ENCODE data around the gene IGSF11. TPM values are rescaled to one million over a fixed set of nuclear protein-coding genes. Genes with fewer than 3 reads are reported as not detected.
"Not testable (repeated sequence)": the region's sequence is repeated elsewhere in the genome, so short reads cannot be mapped to it uniquely, and the experiment has no call there.

Gene IGSF11, protein sequence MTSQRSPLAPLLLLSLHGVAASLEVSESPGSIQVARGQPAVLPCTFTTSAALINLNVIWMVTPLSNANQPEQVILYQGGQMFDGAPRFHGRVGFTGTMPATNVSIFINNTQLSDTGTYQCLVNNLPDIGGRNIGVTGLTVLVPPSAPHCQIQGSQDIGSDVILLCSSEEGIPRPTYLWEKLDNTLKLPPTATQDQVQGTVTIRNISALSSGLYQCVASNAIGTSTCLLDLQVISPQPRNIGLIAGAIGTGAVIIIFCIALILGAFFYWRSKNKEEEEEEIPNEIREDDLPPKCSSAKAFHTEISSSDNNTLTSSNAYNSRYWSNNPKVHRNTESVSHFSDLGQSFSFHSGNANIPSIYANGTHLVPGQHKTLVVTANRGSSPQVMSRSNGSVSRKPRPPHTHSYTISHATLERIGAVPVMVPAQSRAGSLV
- 3.4 TPM for total RNA-seq

DNA sequence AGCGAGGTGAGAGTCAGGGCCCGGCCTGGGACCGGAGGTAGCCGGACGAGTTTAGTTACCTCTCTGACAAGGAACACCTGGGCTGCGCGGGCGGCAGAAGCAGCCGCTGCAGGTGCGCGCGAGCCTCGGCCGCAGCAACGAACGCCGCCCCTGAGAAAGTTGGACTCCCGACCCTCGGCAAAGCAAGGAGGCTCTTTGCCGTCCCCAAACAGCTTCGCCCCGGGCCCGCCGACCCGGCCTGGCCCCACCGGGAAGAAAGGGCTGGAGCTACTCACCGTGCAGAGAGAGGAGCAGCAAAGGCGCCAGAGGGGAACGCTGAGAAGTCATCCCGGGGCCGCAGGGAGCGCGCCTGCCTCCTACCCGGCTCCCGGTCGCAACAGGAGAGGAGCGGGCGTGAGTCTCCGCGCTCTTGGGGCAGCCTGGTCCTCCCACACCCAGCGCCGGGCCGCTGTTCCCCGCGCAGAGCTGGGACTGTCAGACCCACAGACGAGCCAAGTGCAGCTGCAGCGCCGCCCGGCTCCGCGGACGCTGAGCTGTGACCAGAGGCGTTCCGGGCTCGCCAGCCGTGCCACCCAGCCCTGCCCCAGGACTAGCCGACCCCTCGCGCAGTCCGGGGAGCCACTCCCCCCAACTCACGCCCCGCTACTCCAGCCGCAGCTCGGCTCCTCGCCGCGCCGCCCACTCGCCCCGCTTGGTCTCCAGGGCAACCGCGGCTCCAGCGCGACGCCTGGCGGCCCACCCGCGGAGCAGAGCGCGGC lies at the start of gene IGSF11:
Gene IGSF11, minus strand, starts transcription at position 591 of the 758 bp plus-strand sequence. Its CDS starts 264 bp downstream, at position 327.
- H3K9me3 ChIP-seq: no peaks in the 10 kb centered on the region
- intact Hi-C loops (cut with DNase I): no loop called here
- TF ChIP-seq, protein P1, sequence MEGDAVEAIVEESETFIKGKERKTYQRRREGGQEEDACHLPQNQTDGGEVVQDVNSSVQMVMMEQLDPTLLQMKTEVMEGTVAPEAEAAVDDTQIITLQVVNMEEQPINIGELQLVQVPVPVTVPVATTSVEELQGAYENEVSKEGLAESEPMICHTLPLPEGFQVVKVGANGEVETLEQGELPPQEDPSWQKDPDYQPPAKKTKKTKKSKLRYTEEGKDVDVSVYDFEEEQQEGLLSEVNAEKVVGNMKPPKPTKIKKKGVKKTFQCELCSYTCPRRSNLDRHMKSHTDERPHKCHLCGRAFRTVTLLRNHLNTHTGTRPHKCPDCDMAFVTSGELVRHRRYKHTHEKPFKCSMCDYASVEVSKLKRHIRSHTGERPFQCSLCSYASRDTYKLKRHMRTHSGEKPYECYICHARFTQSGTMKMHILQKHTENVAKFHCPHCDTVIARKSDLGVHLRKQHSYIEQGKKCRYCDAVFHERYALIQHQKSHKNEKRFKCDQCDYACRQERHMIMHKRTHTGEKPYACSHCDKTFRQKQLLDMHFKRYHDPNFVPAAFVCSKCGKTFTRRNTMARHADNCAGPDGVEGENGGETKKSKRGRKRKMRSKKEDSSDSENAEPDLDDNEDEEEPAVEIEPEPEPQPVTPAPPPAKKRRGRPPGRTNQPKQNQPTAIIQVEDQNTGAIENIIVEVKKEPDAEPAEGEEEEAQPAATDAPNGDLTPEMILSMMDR (IDR thresholded peaks at IDR 0.05): no peak
- no peak for TF ChIP-seq POLR2A (IDR thresholded peaks at IDR 0.05)
- no peak within 1 kb of the TSS for H3K27ac ChIP-seq
- H3K27me3 ChIP-seq: no peaks in the 10 kb centered on the region
- no peaks in the 10 kb centered on the region for H3K36me3 ChIP-seq
- H3K4me1 ChIP-seq: peaks cover 6% of the 10 kb centered on the region
- DNase-seq (ENCODE audit: extremely low spot score in 2 of 2): no peak
- peak within 1 kb of the TSS; percentile 43 to 46 for H3K4me3 ChIP-seq

DNA sequence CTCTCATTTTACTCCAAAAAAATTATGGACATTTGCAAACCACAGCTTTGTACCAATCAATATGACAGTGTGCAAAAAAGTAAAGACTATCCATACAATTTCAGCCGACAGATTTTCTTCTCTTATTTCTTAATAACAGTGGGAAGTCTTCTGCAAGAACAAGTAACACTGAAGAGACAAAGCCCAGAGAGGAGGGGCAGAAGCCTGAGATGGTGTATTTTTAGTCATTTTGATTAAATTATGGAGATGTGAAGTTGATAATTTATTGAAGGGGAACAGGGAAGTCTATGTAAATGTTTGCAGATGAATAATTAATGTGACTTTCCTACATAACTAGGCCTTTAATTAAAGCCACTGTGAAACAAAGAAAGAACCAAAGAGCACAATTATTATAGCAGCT lies 45.7 kb upstream of the IGSF11 start:
- Histone ChIP-seq H3K36me3 (no peaks in the 10 kb centered on the region), H3K4me3 (no peak overlapping the region), H3K27me3 (no peaks in the 10 kb centered on the region), H3K4me1 (no peaks in the 10 kb centered on the region), H3K27ac (no peak overlapping the region), H3K9me3 (no peaks in the 10 kb centered on the region)
- DNase-seq (ENCODE audit: extremely low spot score in 2 of 2): no peak
- no peak for TF ChIP-seq POLR2A (IDR thresholded peaks at IDR 0.05)
- TF ChIP-seq, protein P1 (IDR thresholded peaks at IDR 0.05): no peak
- TF ChIP-seq POLR2AphosphoS5 (IDR thresholded peaks at IDR 0.05; ENCODE audit: insufficient read depth in 1 of 2, low read depth in 1 of 2): no peak
- intact Hi-C loops (cut with DNase I): no loop called here

DNA sequence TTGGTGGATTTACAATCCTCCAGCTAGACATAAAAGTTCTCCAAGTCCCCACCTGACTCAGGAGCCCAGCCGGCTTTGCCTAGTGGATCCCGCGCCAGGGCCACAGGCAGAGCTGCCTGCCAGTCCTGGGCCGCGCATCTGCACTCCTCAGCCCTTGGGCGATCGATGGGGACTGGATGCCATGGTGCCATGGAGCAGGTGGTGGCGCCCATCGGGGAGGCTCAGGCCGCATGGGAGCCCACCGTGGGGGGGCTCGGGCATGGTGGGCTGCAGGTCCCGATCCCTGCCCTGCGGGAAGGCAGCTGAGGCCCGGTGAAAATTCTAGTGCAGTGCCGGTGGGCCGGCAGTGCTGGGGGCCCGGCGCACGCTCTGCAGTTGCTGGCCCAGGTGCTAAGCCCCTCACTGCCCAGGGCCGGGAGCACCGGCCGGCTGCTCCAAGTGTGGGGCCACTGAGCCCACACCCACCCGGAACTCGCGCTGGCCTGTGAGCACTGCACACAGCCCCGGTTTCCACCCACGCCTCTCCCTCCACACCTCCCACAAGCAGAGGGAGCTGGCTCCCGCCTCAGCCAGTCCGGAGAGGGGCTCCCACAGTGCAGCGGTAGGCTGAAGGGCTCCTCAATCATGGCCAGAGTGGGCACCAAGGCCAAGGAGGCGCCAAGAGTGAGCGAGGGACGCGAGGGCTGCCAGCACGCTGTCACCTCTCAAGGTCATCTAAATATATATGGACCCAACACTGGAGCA lies 38.8 kb upstream of the IGSF11 start:
- intact Hi-C loops (cut with DNase I): no loop called here
- no peaks in the 10 kb centered on the region for H3K27me3 ChIP-seq

DNA sequence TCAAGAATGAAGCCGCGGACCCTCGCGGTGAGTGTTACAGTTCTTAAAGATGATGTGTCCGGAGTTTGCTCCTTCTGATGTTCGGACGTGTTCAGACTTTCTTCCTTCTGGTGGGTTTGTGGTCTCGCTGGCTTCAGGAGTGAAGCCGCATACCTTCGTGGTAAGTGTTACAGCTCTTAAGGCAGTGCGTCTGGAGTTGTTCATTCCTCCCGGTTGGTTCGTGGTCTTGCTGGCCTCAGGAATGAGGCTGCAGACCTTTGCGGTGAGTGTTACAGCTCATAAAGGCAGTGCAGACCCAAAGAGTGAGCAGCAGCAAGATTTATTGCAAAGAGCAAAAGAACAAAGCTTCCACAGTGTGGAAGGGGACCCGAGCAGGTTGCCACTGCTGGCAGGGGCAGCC lies 37.8 kb upstream of the IGSF11 start:
- H3K4me3 ChIP-seq; H3K4me1 ChIP-seq; DNase-seq (ENCODE audit: extremely low spot score in 2 of 2); H3K27ac ChIP-seq; H3K36me3 ChIP-seq; intact Hi-C loops (cut with DNase I); H3K9me3 ChIP-seq; H3K27me3 ChIP-seq: not testable (repeated sequence)

More for the DNA sequence above, 38.8 kb upstream of the IGSF11 start:
- DNase-seq (ENCODE audit: extremely low spot score in 2 of 2): no peak
- Histone ChIP-seq H3K9me3 (no peaks in the 10 kb centered on the region), H3K4me3 (no peak overlapping the region), H3K27ac (no peak overlapping the region), H3K4me1 (no peaks in the 10 kb centered on the region), H3K36me3 (no peaks in the 10 kb centered on the region)
- TF ChIP-seq POLR2A (IDR thresholded peaks at IDR 0.05) (no peak), POLR2AphosphoS5 (IDR thresholded peaks at IDR 0.05; ENCODE audit: insufficient read depth in 1 of 2, low read depth in 1 of 2) (no peak)
- TF ChIP-seq, protein P1 (IDR thresholded peaks at IDR 0.05): no peak

DNA sequence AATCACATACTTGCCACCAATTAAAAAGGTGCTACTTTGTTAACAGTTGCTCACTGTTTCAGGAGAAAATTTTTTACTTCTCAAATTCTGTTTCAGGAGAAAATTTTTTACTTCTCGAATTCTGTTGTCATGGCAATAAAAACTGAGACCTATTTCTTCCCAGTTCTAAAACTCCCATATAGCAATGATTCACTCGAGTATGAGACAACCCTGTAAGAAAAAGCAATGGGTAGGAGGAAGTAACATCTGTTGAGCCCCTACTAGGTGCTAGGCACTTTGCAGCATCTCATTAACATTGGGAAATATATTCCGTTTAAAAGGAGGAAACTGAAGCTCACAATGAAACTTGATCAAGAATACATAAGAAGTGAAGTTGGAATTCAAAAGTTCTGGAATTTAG lies 35.1 kb upstream of the IGSF11 start:
- no peak for DNase-seq (ENCODE audit: extremely low spot score in 2 of 2)
- intact Hi-C loops (cut with DNase I): no loop called here
- no peak overlapping the region for H3K4me3 ChIP-seq
- no peak overlapping the region for H3K27ac ChIP-seq
- no peaks in the 10 kb centered on the region for H3K36me3 ChIP-seq
- no peaks in the 10 kb centered on the region for H3K4me1 ChIP-seq
- no peaks in the 10 kb centered on the region for H3K9me3 ChIP-seq
- TF ChIP-seq POLR2AphosphoS5 (IDR thresholded peaks at IDR 0.05; ENCODE audit: insufficient read depth in 1 of 2, low read depth in 1 of 2) (no peak), POLR2A (IDR thresholded peaks at IDR 0.05) (no peak)
- TF ChIP-seq, protein P1 (IDR thresholded peaks at IDR 0.05): no peak
- no peaks in the 10 kb centered on the region for H3K27me3 ChIP-seq

Data from vagina (tissue), 2 donors.